GM18507 (cell line): ENCODE measurements around the gene ZFR2.
A peak's percentile ranks its signal among the peaks of the same experiment; 100 is the strongest.
"Not testable (repeated sequence)": the region's sequence is repeated elsewhere in the genome, so short reads cannot be mapped to it uniquely, and the experiment has no call there.

Source experiments
- DNase-seq: peaks from one replicate; pipeline ENCODE4 v3.0.0; 2011; ENCODE audit warnings: low read depth; ENCODE audit not compliant: insufficient read length; ENCODE audit errors: extremely low spot score
- FAIRE-seq: peaks from 2 replicates; lab custom pipeline; 2011; peaks lifted over from hg19 to GRCh38; lab: Jason Lieb, UNC

The ZFR2 gene

GRCh38 chr19:3879656-3880055 lies 10.8 kb upstream of the ZFR2 start:
- DNase-seq = no peak

GRCh38 chr19:3874695-3875094 lies 5.9 kb upstream of the ZFR2 start:
- not testable (repeated sequence) for DNase-seq, FAIRE-seq

More at GRCh38 chr19:3879656-3880055, 10.8 kb upstream of the ZFR2 start:
- FAIRE-seq = no peak

- no peak for FAIRE-seq
Observed at GRCh38 chr19:3873151-3873550, 4.3 kb upstream of the ZFR2 start.

GRCh38 chr19:3867971-3868769 lies 668 bp downstream of the ZFR2 start:
- DNase-seq (no peak), FAIRE-seq (no peak)

More at GRCh38 chr19:3873151-3873550, 4.3 kb upstream of the ZFR2 start:
- DNase-seq = no peak

GRCh38 chr19:3866910-3867638 lies 1.8 kb downstream of the ZFR2 start:
- FAIRE-seq = no peak
- DNase-seq = no peak

- DNase-seq (no peak), FAIRE-seq (no peak)
Observed at GRCh38 chr19:3863648-3864047, 5.2 kb downstream of the ZFR2 start.

- no peak for FAIRE-seq
Observed at GRCh38 chr19:3862826-3863500, 5.9 kb downstream of the ZFR2 start.

GRCh38 chr19:3860499-3860898 lies 8.3 kb downstream of the ZFR2 start:
- no peak for DNase-seq
- no peak for FAIRE-seq

More at GRCh38 chr19:3862826-3863500, 5.9 kb downstream of the ZFR2 start:
- DNase-seq = no peak

- FAIRE-seq = no peak
- DNase-seq = peak; percentile 35
Observed at GRCh38 chr19:3857449-3858003, 11.3 kb downstream of the ZFR2 start.

GRCh38 chr19:3855320-3855719 lies 13.5 kb downstream of the ZFR2 start:
- FAIRE-seq (no peak), DNase-seq (no peak)

GRCh38 chr19:3852614-3853254 lies 16.1 kb downstream of the ZFR2 start:
- no peak for FAIRE-seq

GRCh38 chr19:3852177-3852511 lies 16.7 kb downstream of the ZFR2 start:
- DNase-seq = no peak
- FAIRE-seq = no peak

More at GRCh38 chr19:3852614-3853254, 16.1 kb downstream of the ZFR2 start:
- no peak for DNase-seq

GRCh38 chr19:3851254-3852176 lies 17.3 kb downstream of the ZFR2 start:
- FAIRE-seq = no peak
- no peak for DNase-seq

- FAIRE-seq = no peak
- no peak for DNase-seq
Observed at GRCh38 chr19:3850320-3850972, 18.4 kb downstream of the ZFR2 start.

GRCh38 chr19:3849787-3850186 lies 19.1 kb downstream of the ZFR2 start:
- DNase-seq = no peak
- FAIRE-seq = no peak

GRCh38 chr19:3849092-3849491 lies 19.7 kb downstream of the ZFR2 start:
- FAIRE-seq (peak; percentile 26), DNase-seq (no peak)

- DNase-seq = no peak
- FAIRE-seq = no peak
Observed at GRCh38 chr19:3844596-3844995, 24.2 kb downstream of the ZFR2 start.

- FAIRE-seq = no peak
- DNase-seq = no peak
Observed at GRCh38 chr19:3842948-3843347, 25.9 kb downstream of the ZFR2 start.
